ENCODE data around the gene ATG4D.

GRCh38 chr19:10521461-10522171 is 22.1 kb upstream of the ATG4D start:
- TF ChIP-seq CTCF (IDR thresholded peaks at IDR 0.05; ENCODE audit: insufficient read depth, low read length, poor library complexity, severe bottlenecking) (no peak), EZH2phosphoT487 (conservative IDR thresholded peaks at IDR 0.05; ENCODE audit: low read length) (no peak)
